Skeletal muscle satellite cell (primary cell): ENCODE results near the gene OMG. TPM values are rescaled to one million over a fixed set of nuclear protein-coding genes. Genes with fewer than 3 reads are reported as not detected.
"Not testable (repeated sequence)": the region's sequence is repeated elsewhere in the genome, so short reads cannot be mapped to it uniquely, and the experiment has no call there.

Source experiments
- H3K27me3 ChIP-seq: 2 replicates; pipeline ENCODE4 v1.7.0; 2013; ENCODE audit warnings: low read length; ENCODE audit not compliant: control insufficient read depth, insufficient read depth
- H3K36me3 ChIP-seq: 2 replicates; pipeline ENCODE4 v1.7.0; 2013; ENCODE audit warnings: mild to moderate bottlenecking, control low read depth, low read length; ENCODE audit not compliant: insufficient read depth
- H3K4me1 ChIP-seq: 2 replicates; pipeline ENCODE4 v1.7.0; 2013; ENCODE audit warnings: low read length; ENCODE audit not compliant: control insufficient read depth, insufficient read depth
- H3K4me2 ChIP-seq: 2 replicates; pipeline ENCODE4 v1.7.0; 2013; ENCODE audit warnings: mild to moderate bottlenecking, low read length
- H3K4me3 ChIP-seq: 2 replicates; pipeline ENCODE4 v1.7.0; 2013; ENCODE audit warnings: low read length
- H3K9ac ChIP-seq: 2 replicates; pipeline ENCODE4 v1.7.0; 2013; ENCODE audit warnings: mild to moderate bottlenecking, low read depth, low read length, moderate library complexity
- H3K9me3 ChIP-seq: replicated peaks from 2 replicates; pipeline ENCODE4 v1.7.0; 2013; ENCODE audit warnings: mild to moderate bottlenecking, control low read depth, low read length
- total RNA-seq: library from RNA; depleted of rRNA; stranded (reverse); fragments of >200 nt; gene quantifications from 2 replicates; pipeline ENCODE4 v1.2.3, GENCODE V29; 2012; rRNA removed

Gene OMG, protein sequence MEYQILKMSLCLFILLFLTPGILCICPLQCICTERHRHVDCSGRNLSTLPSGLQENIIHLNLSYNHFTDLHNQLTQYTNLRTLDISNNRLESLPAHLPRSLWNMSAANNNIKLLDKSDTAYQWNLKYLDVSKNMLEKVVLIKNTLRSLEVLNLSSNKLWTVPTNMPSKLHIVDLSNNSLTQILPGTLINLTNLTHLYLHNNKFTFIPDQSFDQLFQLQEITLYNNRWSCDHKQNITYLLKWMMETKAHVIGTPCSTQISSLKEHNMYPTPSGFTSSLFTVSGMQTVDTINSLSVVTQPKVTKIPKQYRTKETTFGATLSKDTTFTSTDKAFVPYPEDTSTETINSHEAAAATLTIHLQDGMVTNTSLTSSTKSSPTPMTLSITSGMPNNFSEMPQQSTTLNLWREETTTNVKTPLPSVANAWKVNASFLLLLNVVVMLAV
- total RNA-seq = under 0.01 TPM in 1 of 2 replicates, not detected in the other

DNA sequence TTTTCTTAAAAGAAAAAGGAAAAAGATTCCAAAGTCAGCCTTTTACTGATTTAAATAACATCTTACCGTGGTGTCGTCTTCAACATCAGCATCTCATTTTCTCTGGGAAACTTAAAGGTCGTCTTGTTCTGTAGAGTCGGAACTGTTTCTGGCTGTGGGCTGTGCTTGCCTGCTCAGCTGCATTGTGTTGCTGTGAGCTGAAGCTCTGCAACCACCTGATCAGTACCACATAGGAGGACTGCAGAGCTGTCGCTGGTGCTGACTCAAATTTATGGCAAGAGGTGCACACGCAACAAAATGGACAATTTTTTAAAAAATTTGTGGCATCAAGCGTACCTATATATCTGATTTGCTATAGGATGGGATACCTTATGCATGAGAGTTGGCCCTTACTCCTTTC is at the start of gene OMG:
OMG (minus strand) TSS at position 150 of the 400 bp plus-strand sequence. CDS start 908 bp downstream, outside the sequence.
- H3K4me3 ChIP-seq = no peak within 1 kb of the TSS
- H3K36me3 ChIP-seq = no peaks in the 10 kb centered on the region
- no peaks in the 10 kb centered on the region for H3K9me3 ChIP-seq
- H3K4me1 ChIP-seq = no peaks in the 10 kb centered on the region
- no peak within 1 kb of the TSS for H3K4me2 ChIP-seq
- H3K9ac ChIP-seq = no peak within 1 kb of the TSS
- no peaks in the 10 kb centered on the region for H3K27me3 ChIP-seq

DNA sequence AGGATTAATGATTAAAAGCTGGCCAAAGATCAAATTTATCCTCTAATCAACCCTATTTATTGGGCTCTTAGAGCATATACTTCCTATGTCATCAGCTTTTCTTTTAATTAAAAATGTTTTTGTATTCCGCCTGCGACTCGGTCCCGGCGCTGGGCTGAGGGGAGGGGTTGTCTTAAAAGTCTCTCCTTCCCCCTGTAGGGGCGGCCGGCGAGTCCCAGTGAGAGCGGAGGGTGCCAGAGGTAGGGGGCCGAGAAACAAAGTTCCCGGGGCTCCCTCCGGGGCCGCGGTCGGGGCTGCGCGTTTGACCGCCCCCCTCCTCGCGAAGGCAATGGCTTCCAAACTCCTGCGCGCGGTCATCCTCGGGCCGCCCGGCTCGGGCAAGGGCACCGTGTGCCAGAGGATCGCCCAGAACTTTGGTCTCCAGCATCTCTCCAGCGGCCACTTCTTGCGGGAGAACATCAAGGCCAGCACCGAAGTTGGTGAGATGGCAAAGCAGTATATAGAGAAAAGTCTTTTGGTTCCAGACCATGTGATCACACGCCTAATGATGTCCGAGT is 48.2 kb upstream of the OMG start:
- not testable (repeated sequence) for H3K27me3 ChIP-seq, H3K9ac ChIP-seq, H3K4me1 ChIP-seq, H3K4me2 ChIP-seq, H3K4me3 ChIP-seq, H3K9me3 ChIP-seq
- peaks cover 36% of the 10 kb centered on the region for H3K36me3 ChIP-seq

DNA sequence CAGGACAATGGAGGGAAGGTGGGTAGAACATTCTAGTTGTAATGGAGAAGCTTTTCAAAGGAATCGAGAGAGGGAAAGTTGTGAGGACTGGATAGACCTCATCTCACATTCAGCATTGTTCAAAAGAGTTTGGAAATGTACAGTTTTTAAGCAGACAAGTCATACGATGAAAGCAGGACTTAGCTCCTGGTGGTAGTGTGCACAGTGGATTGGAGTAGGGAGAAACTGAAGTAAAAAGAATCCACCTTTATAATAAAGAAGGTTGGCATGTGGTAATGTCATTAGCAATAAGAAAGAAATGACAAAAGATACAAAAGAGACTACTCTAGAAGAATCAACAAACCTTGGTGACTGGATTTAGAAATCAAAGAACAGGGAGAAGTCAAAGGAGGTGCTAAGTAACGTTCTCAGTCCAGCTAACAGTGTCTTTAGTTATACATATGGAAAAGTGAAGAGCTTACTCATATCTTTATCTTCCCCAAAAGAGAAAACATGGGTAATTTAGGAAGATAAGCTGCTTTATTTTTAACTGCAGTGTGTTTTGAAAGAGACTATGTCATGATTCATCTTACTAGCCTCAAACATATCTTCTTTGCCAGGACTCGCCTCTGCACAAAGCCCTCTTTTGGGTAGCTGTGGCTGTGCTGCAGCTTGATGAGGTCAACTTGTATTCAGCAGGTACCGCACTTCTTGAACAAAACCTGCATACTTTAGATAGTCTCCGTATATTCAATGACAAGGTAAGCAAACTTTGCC is 43.0 kb upstream of the OMG start:
- Histone ChIP-seq H3K27me3 (no peaks in the 10 kb centered on the region), H3K4me2 (peak overlapping the region; percentile 8), H3K9ac (no peak overlapping the region), H3K4me1 (peaks cover 12% of the 10 kb centered on the region), H3K4me3 (no peak overlapping the region), H3K9me3 (no peaks in the 10 kb centered on the region), H3K36me3 (peaks cover 45% of the 10 kb centered on the region)

DNA sequence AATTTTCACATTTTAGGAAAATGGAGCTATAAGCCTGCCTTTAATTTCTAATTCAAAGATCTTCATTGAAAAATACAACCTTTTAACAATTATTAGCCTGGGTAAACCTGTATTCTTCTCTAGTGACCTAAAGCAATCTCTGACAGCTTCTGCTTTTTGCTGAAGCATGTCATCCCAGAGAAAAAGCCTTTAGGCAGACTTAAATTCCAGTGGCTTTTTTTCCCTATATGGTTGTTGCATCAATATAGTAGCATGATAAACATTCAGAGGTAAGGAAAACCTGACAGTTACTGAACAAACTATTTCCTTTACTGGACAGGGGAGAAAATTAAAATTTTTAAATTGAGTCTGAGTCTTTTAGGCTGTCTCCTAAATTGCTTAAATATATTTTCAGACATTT is 32.2 kb upstream of the OMG start:
- Histone ChIP-seq H3K36me3 (peaks cover 5% of the 10 kb centered on the region), H3K4me2 (no peak overlapping the region), H3K9ac (no peak overlapping the region), H3K27me3 (no peaks in the 10 kb centered on the region), H3K9me3 (no peaks in the 10 kb centered on the region), H3K4me3 (no peak overlapping the region), H3K4me1 (peaks cover 17% of the 10 kb centered on the region)

DNA sequence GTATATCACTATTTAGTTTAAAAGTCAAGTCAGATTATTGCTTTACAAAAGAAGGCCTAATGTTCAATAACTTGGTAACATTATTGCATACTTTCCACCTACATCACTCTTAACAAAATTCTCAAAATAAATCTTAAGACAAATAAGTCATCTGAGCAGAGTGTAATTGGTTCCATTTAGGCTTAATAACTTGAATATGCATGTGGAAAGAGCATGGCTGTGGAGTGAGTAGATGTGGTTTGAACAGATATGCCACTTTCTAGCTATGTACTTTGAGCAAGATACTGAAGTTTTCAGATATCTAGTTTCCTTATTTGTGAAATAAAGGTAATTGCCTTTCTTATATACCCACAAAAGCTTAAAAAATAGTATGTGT is 31.1 kb upstream of the OMG start:
- Histone ChIP-seq H3K9me3 (no peaks in the 10 kb centered on the region), H3K27me3 (no peaks in the 10 kb centered on the region), H3K4me3 (peak overlapping the region; percentile 21), H3K4me1 (peaks cover 17% of the 10 kb centered on the region), H3K9ac (peak overlapping the region; percentile 60), H3K36me3 (peaks cover 5% of the 10 kb centered on the region), H3K4me2 (peak overlapping the region; percentile 45)

DNA sequence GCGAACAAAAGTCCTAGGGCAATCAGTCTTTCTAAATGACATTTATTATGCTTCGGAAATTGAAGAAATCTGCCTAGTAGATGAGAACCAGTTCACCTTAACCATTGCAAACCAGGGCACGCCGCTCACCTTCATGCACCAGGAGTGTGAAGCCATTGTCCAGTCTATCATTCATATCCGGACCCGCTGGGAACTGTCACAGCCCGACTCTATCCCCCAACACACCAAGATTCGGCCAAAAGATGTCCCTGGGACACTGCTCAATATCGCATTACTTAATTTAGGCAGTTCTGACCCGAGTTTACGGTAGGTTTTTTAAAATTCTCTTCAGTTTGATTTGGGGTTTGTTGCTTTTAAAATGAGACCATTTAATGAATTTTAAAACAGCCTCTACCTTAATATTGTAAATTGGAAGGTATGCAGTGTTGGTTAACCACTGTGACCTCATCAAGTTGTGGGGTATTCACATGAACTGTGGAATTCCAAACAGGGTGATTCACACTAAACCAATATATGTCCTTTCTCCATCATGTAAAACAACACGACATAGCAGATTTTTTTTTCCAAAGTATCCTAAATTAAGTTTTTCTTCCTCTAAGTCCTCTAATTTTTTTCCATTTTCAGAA is 30.6 kb upstream of the OMG start:
- Histone ChIP-seq H3K27me3 (no peaks in the 10 kb centered on the region), H3K4me2 (peak overlapping the region; percentile 65), H3K4me3 (peak overlapping the region; percentile 21), H3K36me3 (peaks cover 5% of the 10 kb centered on the region), H3K9me3 (no peaks in the 10 kb centered on the region), H3K4me1 (peaks cover 17% of the 10 kb centered on the region), H3K9ac (peak overlapping the region; percentile 60)

DNA sequence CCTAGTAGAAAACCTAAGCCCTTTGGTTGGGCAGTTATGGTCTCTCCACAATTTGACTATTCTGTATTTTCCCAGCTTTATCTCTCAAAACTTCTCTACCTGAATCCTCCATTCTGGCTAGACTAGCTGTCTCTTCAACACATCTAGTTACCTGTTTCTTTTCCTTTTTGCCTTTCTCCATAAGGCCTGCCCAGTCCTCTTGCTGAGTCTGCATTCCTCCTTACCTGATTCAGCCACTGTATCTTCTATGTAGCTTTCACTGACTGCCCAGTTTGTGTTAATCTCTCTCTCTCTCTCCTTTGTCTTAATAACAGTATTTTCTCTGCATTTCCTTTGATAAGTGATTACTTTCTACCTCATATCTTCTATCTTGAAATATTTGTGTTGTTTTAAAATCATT is 26.5 kb upstream of the OMG start:
- Histone ChIP-seq H3K4me2 (no peak overlapping the region), H3K4me1 (peaks cover 36% of the 10 kb centered on the region), H3K4me3 (no peak overlapping the region)

DNA sequence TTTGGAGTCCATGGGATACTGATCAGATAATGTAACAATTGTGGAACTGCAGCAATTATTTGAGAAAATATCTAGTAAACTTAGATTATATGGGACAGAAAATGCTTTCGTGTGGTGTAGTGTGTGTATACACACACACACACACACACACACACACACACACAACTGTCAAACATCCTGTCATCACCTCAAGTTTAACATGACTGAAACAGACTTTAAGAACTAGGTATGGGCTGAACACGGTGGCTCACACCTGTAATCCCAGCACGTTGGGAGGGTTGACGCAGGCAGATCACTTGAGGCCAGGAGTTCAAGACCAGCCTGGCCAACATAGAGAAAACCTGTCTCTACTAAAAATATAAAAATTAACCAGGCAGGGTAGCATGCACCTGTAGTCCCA is 24.9 kb upstream of the OMG start:
- no peak overlapping the region for H3K4me3 ChIP-seq
- H3K27me3 ChIP-seq = no peaks in the 10 kb centered on the region
- no peaks in the 10 kb centered on the region for H3K36me3 ChIP-seq
- no peaks in the 10 kb centered on the region for H3K9me3 ChIP-seq
- peaks cover 31% of the 10 kb centered on the region for H3K4me1 ChIP-seq
- no peak overlapping the region for H3K4me2 ChIP-seq
- no peak overlapping the region for H3K9ac ChIP-seq

More for the DNA sequence above, 26.5 kb upstream of the OMG start:
- peaks cover 5% of the 10 kb centered on the region for H3K36me3 ChIP-seq
- no peak overlapping the region for H3K9ac ChIP-seq
- no peaks in the 10 kb centered on the region for H3K9me3 ChIP-seq
- no peaks in the 10 kb centered on the region for H3K27me3 ChIP-seq

DNA sequence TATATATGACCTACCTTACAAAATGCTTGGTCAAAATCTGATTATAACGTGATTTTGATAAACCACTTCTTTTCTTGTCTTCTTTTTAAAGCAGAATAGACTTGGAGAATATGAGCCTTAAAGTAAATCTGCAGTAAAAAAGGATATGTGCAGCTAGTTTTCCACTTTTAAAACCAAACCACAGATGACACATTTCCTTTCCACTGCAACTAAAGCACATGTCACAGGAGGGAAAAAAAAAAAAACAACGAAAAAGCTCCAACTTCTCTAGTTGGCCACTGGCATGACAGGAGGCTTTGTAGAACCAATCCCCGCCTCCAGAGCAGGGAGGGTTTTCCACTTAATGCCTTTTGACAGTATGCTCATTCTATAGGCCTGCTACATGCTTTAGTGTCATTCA is 24.4 kb upstream of the OMG start, which contains the start of gene EVI2A:
EVI2A (minus strand) TSS at position 142 of the 400 bp plus-strand sequence. CDS start 2,609 bp downstream, outside the sequence.
- H3K9me3 ChIP-seq = no peaks in the 10 kb centered on the region
- H3K9ac ChIP-seq = peak within 1 kb of the TSS; percentile 68
- peak within 1 kb of the TSS; percentile 51 for H3K4me3 ChIP-seq
- no peaks in the 10 kb centered on the region for H3K27me3 ChIP-seq
- H3K36me3 ChIP-seq = no peaks in the 10 kb centered on the region
- H3K4me2 ChIP-seq = peak within 1 kb of the TSS; percentile 71
- H3K4me1 ChIP-seq = peaks cover 31% of the 10 kb centered on the region

DNA sequence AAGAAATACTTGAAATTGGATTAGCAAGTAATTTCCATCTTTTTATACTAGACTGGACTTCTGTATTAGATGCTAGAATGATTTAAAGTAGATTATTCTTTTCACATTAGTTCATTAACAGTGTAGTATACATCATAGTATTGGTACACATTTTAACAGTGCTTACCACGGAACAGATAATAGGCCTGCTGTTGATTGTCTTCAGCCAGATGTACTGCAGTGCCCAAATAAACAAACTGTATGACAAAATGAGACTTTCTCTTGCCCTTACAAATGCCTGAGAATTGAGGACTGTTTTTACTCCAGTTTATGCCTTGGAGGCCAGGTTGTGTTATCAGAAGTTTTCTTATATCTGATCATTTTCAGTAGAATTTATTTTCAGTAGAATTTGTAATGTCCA is 23.8 kb upstream of the OMG start:
- H3K36me3 ChIP-seq = no peaks in the 10 kb centered on the region
- H3K4me3 ChIP-seq = peak overlapping the region; percentile 19
- peaks cover 31% of the 10 kb centered on the region for H3K4me1 ChIP-seq
- H3K9ac ChIP-seq = peak overlapping the region; percentile 68
- H3K4me2 ChIP-seq = peak overlapping the region; percentile 71
- no peaks in the 10 kb centered on the region for H3K9me3 ChIP-seq
- no peaks in the 10 kb centered on the region for H3K27me3 ChIP-seq

DNA sequence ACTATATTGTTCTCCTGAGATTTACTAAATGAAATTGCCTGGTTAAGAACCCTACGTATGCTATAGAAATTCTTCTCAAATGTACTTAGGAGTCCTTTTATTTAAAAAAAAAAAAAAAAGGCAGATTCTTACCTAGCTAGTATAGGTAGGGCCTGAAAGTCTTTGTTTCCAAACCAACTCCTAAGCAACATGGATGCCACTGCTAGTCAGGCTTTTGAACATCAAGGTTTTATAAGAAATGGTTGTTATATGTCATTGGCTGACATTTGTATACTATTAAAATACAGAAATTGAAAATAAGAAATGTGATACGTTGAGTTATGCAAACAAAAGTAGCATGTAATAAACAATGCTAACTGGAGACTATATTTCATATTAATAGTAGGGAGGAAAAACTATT is 23.2 kb upstream of the OMG start:
- peak overlapping the region; percentile 71 for H3K4me2 ChIP-seq
- no peaks in the 10 kb centered on the region for H3K27me3 ChIP-seq
- peak overlapping the region; percentile 19 for H3K4me3 ChIP-seq
- H3K9me3 ChIP-seq = no peaks in the 10 kb centered on the region
- H3K36me3 ChIP-seq = no peaks in the 10 kb centered on the region
- H3K9ac ChIP-seq = no peak overlapping the region
- H3K4me1 ChIP-seq = peaks cover 31% of the 10 kb centered on the region
